Testis (tissue), 3 donors: Measurements from ENCODE around the gene PTPRN2. TPM values are rescaled to one million over a fixed set of nuclear protein-coding genes. Genes with fewer than 3 reads are reported as not detected.

Experiments used
- DNase-seq: peaks from one replicate; pipeline ENCODE4 v3.0.0-alpha.2; 2019
- H3K27ac ChIP-seq, 2 donors: fragments of 200-600 bp; sonication (generic); one replicate each; pipeline ENCODE4 v1.5.1; 2019
- H3K27me3 ChIP-seq: fragments of 200-600 bp; sonication (generic); one replicate; pipeline ENCODE4 v1.5.1; 2019
- H3K36me3 ChIP-seq: fragments of 200-600 bp; sonication (generic); one replicate; pipeline ENCODE4 v1.5.1; 2017; ENCODE audit warnings: low read depth; ENCODE audit errors: missing control alignments
- H3K4me1 ChIP-seq: fragments of 200-600 bp; sonication (generic); one replicate; pipeline ENCODE4 v1.5.1; 2019
- H3K4me3 ChIP-seq, 2 donors: fragments of 200-600 bp; sonication (generic); one replicate each; pipeline ENCODE4 v1.5.1; 2017 to 2019
- H3K9me3 ChIP-seq: fragments of 200-600 bp; sonication (generic); one replicate; pipeline ENCODE4 v1.5.1; 2017
- POLR2A ChIP-seq: fragments of 450-650 bp; IDR thresholded peaks from one replicate; pipeline ENCODE4 v1.6.1; 2017; ENCODE audit warnings: antibody characterized with exemption, mild to moderate bottlenecking, moderate library complexity
- WGBS, 2 donors: methylation state at CpG; one replicate each; pipeline ENCODE4 v1.1.5; 2018; 5-methylcytosine and 5-hydroxymethylcytosine counted together
- intact Hi-C: fragments of 100-400 bp; cut with DNase I; formaldehyde crosslinking; loops from one replicate; pipeline ENCODE4 v1.15.1; 2023; ENCODE audit warnings: low total_unique reads
- polyA plus RNA-seq: library from polyadenylated mRNA; stranded (reverse); fragments of 350-450 nt; fragmentation: Illumina TruSeq; extraction: RNeasy Lipid Tissue Mini Kit (QIAGEN cat#74804); gene quantifications from one replicate; pipeline ENCODE4 v1.2.3, GENCODE V29; 2014; ENCODE audit warnings: low read depth, low replicate concordance; ENCODE audit not compliant: insufficient read depth
- total RNA-seq, 2 donors: library from RNA; depleted of rRNA; stranded (reverse); fragments of >200 nt; gene quantifications; one replicate each; pipeline ENCODE4 v1.2.3, GENCODE V29; 2016
- TF ChIP-seq, protein P1 (sequence below), 3 experiments: fragments of 450-650 bp in 2 of 3; fragments of 200-600 bp in 1 of 3; sonication (generic) in 1 of 3; IDR thresholded peaks; one replicate each; pipeline ENCODE4 v1.5.1; 2016 to 2019; ENCODE audit warnings: antibody characterized with exemption in 3 of 3, mild to moderate bottlenecking in 2 of 3, moderate library complexity in 1 of 3

PTPRN2 gene
- total and polyA plus RNA-seq, 3 donors from 2014 or later = 9.3 to 10.8 (median 9.8) TPM

GRCh38 chr7:157975401-157976372 is 611.9 kb downstream of the PTPRN2 start:
- H3K9me3 ChIP-seq = no peaks in the 10 kb centered on the region
- intact Hi-C loops = no loop called here
- H3K27ac ChIP-seq = no peak overlapping the region
- 91 to 92% methylated on average over 20 to 21 of the region's 21 CpGs for WGBS, 2 donors
- no peak for DNase-seq
- no peaks in the 10 kb centered on the region for H3K4me1 ChIP-seq
- H3K36me3 ChIP-seq = no peaks in the 10 kb centered on the region
- no peaks in the 10 kb centered on the region for H3K27me3 ChIP-seq
- no peak overlapping the region for H3K4me3 ChIP-seq
- TF ChIP-seq, protein P1, sequence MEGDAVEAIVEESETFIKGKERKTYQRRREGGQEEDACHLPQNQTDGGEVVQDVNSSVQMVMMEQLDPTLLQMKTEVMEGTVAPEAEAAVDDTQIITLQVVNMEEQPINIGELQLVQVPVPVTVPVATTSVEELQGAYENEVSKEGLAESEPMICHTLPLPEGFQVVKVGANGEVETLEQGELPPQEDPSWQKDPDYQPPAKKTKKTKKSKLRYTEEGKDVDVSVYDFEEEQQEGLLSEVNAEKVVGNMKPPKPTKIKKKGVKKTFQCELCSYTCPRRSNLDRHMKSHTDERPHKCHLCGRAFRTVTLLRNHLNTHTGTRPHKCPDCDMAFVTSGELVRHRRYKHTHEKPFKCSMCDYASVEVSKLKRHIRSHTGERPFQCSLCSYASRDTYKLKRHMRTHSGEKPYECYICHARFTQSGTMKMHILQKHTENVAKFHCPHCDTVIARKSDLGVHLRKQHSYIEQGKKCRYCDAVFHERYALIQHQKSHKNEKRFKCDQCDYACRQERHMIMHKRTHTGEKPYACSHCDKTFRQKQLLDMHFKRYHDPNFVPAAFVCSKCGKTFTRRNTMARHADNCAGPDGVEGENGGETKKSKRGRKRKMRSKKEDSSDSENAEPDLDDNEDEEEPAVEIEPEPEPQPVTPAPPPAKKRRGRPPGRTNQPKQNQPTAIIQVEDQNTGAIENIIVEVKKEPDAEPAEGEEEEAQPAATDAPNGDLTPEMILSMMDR (IDR thresholded peaks at IDR 0.05) = no peak
- TF ChIP-seq POLR2A = no peak

GRCh38 chr7:157974678-157975230 is 612.9 kb downstream of the PTPRN2 start:
- Histone ChIP-seq H3K27ac (no peak overlapping the region), H3K27me3 (no peaks in the 10 kb centered on the region), H3K4me3 (no peak overlapping the region), H3K36me3 (no peaks in the 10 kb centered on the region), H3K4me1 (no peaks in the 10 kb centered on the region), H3K9me3 (no peaks in the 10 kb centered on the region)
- TF ChIP-seq, protein P1 (IDR thresholded peaks at IDR 0.05) = no peak
- TF ChIP-seq POLR2A = no peak
- WGBS, 2 donors = 92 to 93% methylated on average over 11 of the region's 11 CpGs
- no peak for DNase-seq
- intact Hi-C loops = no loop called here

DNA sequence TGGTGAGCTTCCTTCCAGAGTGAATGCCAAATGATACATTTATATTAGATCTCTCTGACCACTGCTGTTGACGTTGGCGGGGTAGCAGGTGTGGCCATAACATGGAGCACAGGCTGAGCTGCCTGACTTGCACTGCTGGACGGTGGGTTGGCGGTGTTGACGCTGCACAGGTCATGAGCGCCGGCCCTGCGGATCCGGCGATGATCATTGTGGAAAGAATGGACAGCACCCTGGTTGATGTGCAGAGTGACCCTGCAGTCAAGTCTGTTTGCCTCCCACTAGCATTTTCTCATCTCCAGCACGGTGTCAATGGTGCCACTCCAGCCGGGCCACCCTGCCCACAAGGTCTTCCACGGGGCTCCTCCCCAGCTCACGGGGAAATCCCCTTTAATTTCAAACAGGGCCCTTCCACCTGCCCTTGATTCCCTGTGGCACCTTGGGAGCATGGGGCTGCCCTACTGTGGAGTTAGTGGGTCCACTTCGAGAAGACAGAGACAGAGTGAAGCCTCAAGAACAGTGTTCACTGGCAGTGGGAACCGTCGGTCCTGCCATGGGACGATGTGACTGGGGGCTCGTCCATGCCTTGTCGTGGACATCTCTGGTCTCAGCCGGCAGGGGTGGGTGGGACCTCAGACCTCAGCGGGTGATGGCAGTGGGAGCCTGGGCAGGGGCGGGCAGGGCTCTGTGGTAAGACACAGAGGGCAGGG is 613.5 kb downstream of the PTPRN2 start:
- Histone ChIP-seq H3K27me3 (no peaks in the 10 kb centered on the region), H3K36me3 (no peaks in the 10 kb centered on the region), H3K4me3 (no peak overlapping the region), H3K27ac (no peak overlapping the region), H3K4me1 (no peaks in the 10 kb centered on the region), H3K9me3 (no peaks in the 10 kb centered on the region)
- no peak for DNase-seq
- intact Hi-C loops = no loop called here
- no peak for TF ChIP-seq POLR2A
- TF ChIP-seq, protein P1 (IDR thresholded peaks at IDR 0.05) = no peak
- WGBS, 2 donors = 93 to 95% methylated on average over 16 to 23 of the region's 23 CpGs

- no peak for DNase-seq
- intact Hi-C loops = no loop called here
- Histone ChIP-seq H3K27ac (no peak overlapping the region), H3K27me3 (no peaks in the 10 kb centered on the region), H3K4me1 (no peaks in the 10 kb centered on the region), H3K4me3 (no peak overlapping the region), H3K36me3 (no peaks in the 10 kb centered on the region), H3K9me3 (no peaks in the 10 kb centered on the region)
- WGBS, 2 donors = 83 to 84% methylated on average over 2 to 5 of the region's 5 CpGs
- TF ChIP-seq, protein P1 (IDR thresholded peaks at IDR 0.05) = no peak
- TF ChIP-seq POLR2A = no peak
Observed at GRCh38 chr7:157972914-157973313, 614.7 kb downstream of the PTPRN2 start.
